Kidney epithelial cell (primary cell): ENCODE data around the gene ANKRD39. TPM values are rescaled to one million over a fixed set of nuclear protein-coding genes. Genes with fewer than 3 reads are reported as not detected.
"Not testable (repeated sequence)": the region's sequence is repeated elsewhere in the genome, so short reads cannot be mapped to it uniquely, and the experiment has no call there.

ENCODE experiments used
- DNase-seq: peaks from one replicate; pipeline ENCODE4 v3.0.0-alpha.2; 2010; ENCODE audit warnings: low read depth
- H3K27me3 ChIP-seq: 2 replicates; pipeline ENCODE4 v1.6.0; 2011; ENCODE audit warnings: low read length; ENCODE audit not compliant: control insufficient read depth, insufficient read depth
- H3K36me3 ChIP-seq: 2 replicates; pipeline ENCODE4 v1.5.1; 2011; ENCODE audit warnings: low read length; ENCODE audit not compliant: control insufficient read depth, insufficient read depth
- H3K4me3 ChIP-seq: 2 replicates; pipeline ENCODE4 v1.5.1; 2011; ENCODE audit warnings: low read depth, mild to moderate bottlenecking, control low read depth, low read length
- CTCF ChIP-seq: IDR thresholded peaks from 2 replicates; pipeline ENCODE4 v1.5.1; 2011; ENCODE audit warnings: mild to moderate bottlenecking, moderate library complexity, low read length, control low read depth, inconsistent platforms; ENCODE audit not compliant: insufficient read depth, poor library complexity, severe bottlenecking
- total RNA-seq: library from RNA; depleted of rRNA; stranded (reverse); fragments of >200 nt; gene quantifications from 2 replicates; pipeline ENCODE4 v1.2.3, GENCODE V29; 2015

The ANKRD39 gene
- total RNA-seq, 1 donor from 2014 or later, result 27.3 TPM

DNA sequence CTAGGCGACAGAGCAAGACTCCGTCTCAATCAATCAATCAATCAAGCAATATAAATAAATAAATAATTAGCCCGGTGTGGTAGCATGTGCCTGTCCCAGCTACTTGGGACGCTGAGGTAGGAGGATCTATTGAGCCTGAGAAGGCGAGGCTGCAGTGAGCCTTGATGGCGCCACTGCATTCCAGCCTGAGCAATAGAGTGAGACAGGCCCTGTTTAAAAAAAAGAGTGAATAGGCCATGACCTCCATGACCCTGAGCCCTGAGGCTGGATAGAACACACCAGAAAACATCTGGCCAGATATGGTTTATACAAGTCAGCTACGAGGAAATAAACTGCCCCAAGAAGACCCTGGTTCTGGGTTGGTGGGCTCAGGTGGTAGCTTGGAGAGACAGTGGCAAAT, 32.4 kb upstream of the ANKRD39 start:
- no peaks in the 10 kb centered on the region for H3K27me3 ChIP-seq
- H3K4me3 ChIP-seq, result no peak overlapping the region
- DNase-seq, result no peak
- H3K36me3 ChIP-seq, result no peaks in the 10 kb centered on the region
- no peak for TF ChIP-seq CTCF

- H3K27me3 ChIP-seq, DNase-seq, H3K36me3 ChIP-seq, H3K4me3 ChIP-seq: not testable (repeated sequence)
These were observed 31.7 kb upstream of the ANKRD39 start for GRCh38 chr2:96889502-96889901.

- no peak for DNase-seq
- no peak overlapping the region for H3K4me3 ChIP-seq
- no peaks in the 10 kb centered on the region for H3K27me3 ChIP-seq
- H3K36me3 ChIP-seq, result no peaks in the 10 kb centered on the region
- TF ChIP-seq CTCF, result no peak
These were observed 30.5 kb upstream of the ANKRD39 start for GRCh38 chr2:96888072-96889011.

DNA sequence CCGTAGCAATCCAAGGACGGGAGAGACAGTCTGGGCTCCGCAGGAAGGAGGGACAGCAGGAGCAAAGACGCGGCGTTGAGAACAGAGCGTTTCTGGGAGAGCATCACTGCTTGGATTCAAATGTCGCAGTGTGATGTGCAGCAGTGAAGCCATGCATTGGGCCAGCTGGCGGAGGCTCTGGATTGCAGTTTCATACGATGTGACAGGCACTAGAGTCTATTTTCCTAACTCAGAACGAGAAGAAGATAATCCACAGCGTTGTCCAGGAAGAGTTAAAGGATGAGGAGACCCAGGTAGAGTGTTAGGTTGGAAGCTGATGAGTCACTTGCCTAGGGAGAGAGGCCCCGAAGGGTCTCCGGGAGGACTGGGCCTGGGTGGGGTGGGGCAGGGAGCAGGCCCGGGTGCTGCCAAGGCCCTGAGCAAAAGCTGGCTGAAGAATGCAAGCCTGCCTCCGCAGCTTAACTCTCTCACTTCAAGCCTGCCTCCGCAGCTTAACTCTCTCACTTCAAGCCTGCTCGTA, 29.7 kb upstream of the ANKRD39 start:
- H3K36me3 ChIP-seq, result no peaks in the 10 kb centered on the region
- no peak for TF ChIP-seq CTCF
- DNase-seq, result no peak
- H3K27me3 ChIP-seq, result no peaks in the 10 kb centered on the region
- no peak overlapping the region for H3K4me3 ChIP-seq

- no peak for DNase-seq
- no peaks in the 10 kb centered on the region for H3K36me3 ChIP-seq
- TF ChIP-seq CTCF, result no peak
- H3K4me3 ChIP-seq, result no peak overlapping the region
- H3K27me3 ChIP-seq, result peaks cover 2% of the 10 kb centered on the region
These were observed 27.9 kb upstream of the ANKRD39 start for GRCh38 chr2:96885432-96886347.
